B cell (primary cell): ENCODE results near the gene LSM12. TPM values are rescaled to one million over a fixed set of nuclear protein-coding genes. Genes with fewer than 3 reads are reported as not detected.

Experiments
- ATAC-seq: fragments of 200-7000 bp; cut with Tn5 transposase; one replicate; pipeline ENCODE4 v1.10.0; 2021; ENCODE audit warnings: low read depth, mild to moderate bottlenecking, moderate number of reproducible peaks, moderate library complexity
- CTCF ChIA-PET: fragments of 350-600 bp; sonication (Branson Sonifier 250); formaldehyde crosslinking; loops from one replicate; lab custom pipeline; 2021; ENCODE audit warnings: antibody characterized with exemption, inconsistent platforms; lab: Charles Lee
- POLR2A ChIA-PET: fragments of 350-600 bp; sonication (Branson Sonifier 250); formaldehyde crosslinking; loops from one replicate; lab custom pipeline; 2021; ENCODE audit warnings: antibody characterized with exemption; lab: Charles Lee
- DNase-seq: peaks from one replicate; pipeline ENCODE4 v3.0.0; 2013
- H2AFZ ChIP-seq: 2 replicates; pipeline ENCODE4 v1.6.1; 2012; ENCODE audit warnings: mild to moderate bottlenecking, low read depth, low read length; ENCODE audit not compliant: insufficient read depth, poor library complexity, severe bottlenecking
- H3K27ac ChIP-seq, 2 donors: 1 replicate in 1 of 2; 2 replicates in 1 of 2; pipeline ENCODE4 v1.5.1; 2012 to 2013; ENCODE audit warnings: low read length in 2 of 2, mild to moderate bottlenecking in 2 of 2, moderate library complexity in 1 of 2
- H3K27me3 ChIP-seq, 4 experiments: fragments of 200-600 bp in 1 of 4; sonication (generic) in 1 of 4; replicated peaks in 1 of 4; 1 replicate in 2 of 4; 2 replicates in 2 of 4; pipeline versions ENCODE4 v1.6.1 to v1.7.0; 2013 to 2016; ENCODE audit warnings: low read length in 3 of 4, mild to moderate bottlenecking in 2 of 4, mixed read lengths in 1 of 4, moderate library complexity in 1 of 4; ENCODE audit not compliant: insufficient read depth in 4 of 4, control insufficient read depth in 3 of 4; ENCODE audit errors: control extremely low read depth in 1 of 4
- H3K36me3 ChIP-seq, 2 experiments: replicated peaks in 1 of 2; 1 replicate in 1 of 2; 2 replicates in 1 of 2; pipeline versions ENCODE4 v1.6.1 to v1.7.1; 2013; ENCODE audit warnings: low read length in 1 of 2; ENCODE audit not compliant: insufficient read depth in 2 of 2, control insufficient read depth in 1 of 2; ENCODE audit errors: control extremely low read depth in 1 of 2, extremely low read depth in 1 of 2
- H3K4me1 ChIP-seq, 2 donors: fragments of 200-600 bp in 1 of 2; sonication (generic) in 1 of 2; 1 replicate in 1 of 2; 2 replicates in 1 of 2; pipeline versions ENCODE4 v1.5.1 to v1.6.1; 2013 to 2017; ENCODE audit warnings: low read length in 2 of 2; ENCODE audit not compliant: control insufficient read depth in 2 of 2, insufficient read depth in 2 of 2
- H3K4me2 ChIP-seq: replicated peaks from 2 replicates; pipeline ENCODE3; 2012; ENCODE audit warnings: mild to moderate bottlenecking, low read depth, low read length; ENCODE audit not compliant: poor library complexity, severe bottlenecking
- H3K4me3 ChIP-seq, 5 experiments: fragments of 200-600 bp in 1 of 5; sonication (generic) in 1 of 5; 1 replicate in 3 of 5; 2 replicates in 2 of 5; pipeline versions ENCODE4 v1.5.1 to v1.7.0; 2011 to 2016; ENCODE audit warnings: low read length in 4 of 5, mild to moderate bottlenecking in 4 of 5, low read depth in 2 of 5, control low read depth in 1 of 5, moderate library complexity in 1 of 5; ENCODE audit not compliant: insufficient read depth in 1 of 5; ENCODE audit errors: control extremely low read depth in 1 of 5, extremely low read depth in 1 of 5
- H3K79me2 ChIP-seq: fragments of 200-600 bp; sonication (generic); one replicate; pipeline ENCODE4 v1.6.0; 2016; ENCODE audit warnings: low read length; ENCODE audit not compliant: control insufficient read depth, insufficient read depth
- H3K9ac ChIP-seq: fragments of 200-600 bp; sonication (generic); 2 replicates; pipeline ENCODE4 v1.6.1; 2017; ENCODE audit warnings: mild to moderate bottlenecking, low read length, moderate library complexity
- H3K9me3 ChIP-seq, 3 donors: one replicate each; pipeline versions ENCODE4 v1.6.1 to v1.7.1; 2013; ENCODE audit warnings: low read length in 2 of 3; ENCODE audit not compliant: control insufficient read depth in 2 of 3, insufficient read depth in 1 of 3; ENCODE audit errors: control extremely low read depth in 1 of 3
- H4K20me1 ChIP-seq: 2 replicates; pipeline ENCODE4 v1.6.0; 2012; ENCODE audit warnings: mild to moderate bottlenecking, low read length; ENCODE audit not compliant: insufficient read depth, control insufficient read depth, poor library complexity, severe bottlenecking
- H3K27ac Mint-ChIP-seq: one replicate; pipeline ENCODE4 v1.8.0; 2021; ENCODE audit warnings: mixed read lengths
- H3K27me3 Mint-ChIP-seq: one replicate; pipeline ENCODE4 v1.8.0; 2021; ENCODE audit warnings: mixed read lengths
- H3K4me1 Mint-ChIP-seq: one replicate; pipeline ENCODE4 v1.8.0; 2021; ENCODE audit warnings: mixed read lengths
- H3K4me3 Mint-ChIP-seq: one replicate; pipeline ENCODE4 v1.8.0; 2021; ENCODE audit warnings: mixed read lengths
- H3K9me3 Mint-ChIP-seq: one replicate; pipeline ENCODE4 v1.8.0; 2022; ENCODE audit warnings: mixed read lengths; ENCODE audit not compliant: insufficient read depth
- CTCF ChIP-seq: fragments of 200-600 bp; IDR thresholded peaks from one replicate; pipeline ENCODE4 v1.8.0; 2022; ENCODE audit warnings: antibody characterized with exemption, mild to moderate bottlenecking
- EZH2 ChIP-seq: IDR thresholded peaks from 2 replicates; pipeline ENCODE4 v1.6.1; 2012; ENCODE audit warnings: borderline replicate concordance, low read depth, mild to moderate bottlenecking, moderate library complexity, low read length; ENCODE audit not compliant: insufficient read depth, poor library complexity, severe bottlenecking
- WGBS: methylation state at CpG from one replicate; pipeline ENCODE4 v1.1.5; 2013; ENCODE audit warnings: missing lambda C conversion rate; ENCODE audit not compliant: insufficient coverage; 5-methylcytosine and 5-hydroxymethylcytosine counted together
- intact Hi-C: fragments of 100-400 bp; cut with micrococcal nuclease; formaldehyde crosslinking; loops from one replicate; pipeline ENCODE4 v1.10.0; 2022
- polyA plus RNA-seq: library from polyadenylated mRNA; depleted of rRNA; stranded (reverse); fragments of >200 nt; gene quantifications from 2 replicates; pipeline ENCODE4 v1.2.3, GENCODE V29; 2012
- total RNA-seq, 2 donors: library from RNA; stranded (reverse); fragments of 120-200 nt in 1 of 2; gene quantifications; 1 replicate in 1 of 2; 2 replicates in 1 of 2; pipeline versions ENCODE4 v1.2.3 to v1.2.4, GENCODE V29; 2013 to 2022

The LSM12 gene
- total and polyA plus RNA-seq, 2 donors (not counting 1 experiment from before 2014, with no cell fraction given): 16.8 to 31.2 TPM

GRCh38 chr17:44024271-44024663, 42.2 kb downstream of the LSM12 start:
- H3K4me2 ChIP-seq: no peak overlapping the region
- H3K4me3 ChIP-seq: no peak overlapping the region
- ATAC-seq (no peak), DNase-seq (no peak)
- no peak overlapping the region for H3K4me3 Mint-ChIP-seq
- WGBS: 93% methylated on average over 5 of the region's 6 CpGs
- H3K36me3 ChIP-seq: no peaks in the 10 kb centered on the region
- no peaks in the 10 kb centered on the region for H3K9me3 ChIP-seq
- H3K79me2 ChIP-seq: no peaks in the 10 kb centered on the region
- no peaks in the 10 kb centered on the region for H3K9me3 Mint-ChIP-seq
- no peaks in the 10 kb centered on the region for H4K20me1 ChIP-seq
- no peaks in the 10 kb centered on the region for H3K27me3 Mint-ChIP-seq
- POLR2A ChIA-PET: interaction anchor here (0.7 kb wide), 1 partner anchor 46 kb away, joined by 5 read pairs; no protein-coding TSS in a partner anchor
- intact Hi-C loops: no loop called here
- no peak overlapping the region for H3K9ac ChIP-seq
- H2AFZ ChIP-seq: no peak overlapping the region
- H3K4me1 ChIP-seq: no peaks in the 10 kb centered on the region
- H3K27ac Mint-ChIP-seq: no peak overlapping the region
- TF ChIP-seq EZH2 (no peak), CTCF (no peak)
- CTCF ChIA-PET: interaction anchor here (2.7 kb wide), 1 partner anchor 17 kb away, joined by 9 read pairs; no protein-coding TSS in a partner anchor
- H3K27ac ChIP-seq: no peak overlapping the region
- no peaks in the 10 kb centered on the region for H3K27me3 ChIP-seq
- H3K4me1 Mint-ChIP-seq: no peaks in the 10 kb centered on the region

GRCh38 chr17:44023545-44024270, 42.8 kb downstream of the LSM12 start:
- H3K4me3 Mint-ChIP-seq: no peak overlapping the region
- H3K9ac ChIP-seq: no peak overlapping the region
- no peak overlapping the region for H3K27ac Mint-ChIP-seq
- H3K4me1 ChIP-seq: no peaks in the 10 kb centered on the region
- H3K36me3 ChIP-seq: no peaks in the 10 kb centered on the region
- TF ChIP-seq CTCF (no peak), EZH2 (no peak)
- no peaks in the 10 kb centered on the region for H3K79me2 ChIP-seq
- H3K27me3 ChIP-seq: no peaks in the 10 kb centered on the region
- intact Hi-C loops: no loop called here
- H2AFZ ChIP-seq: no peak overlapping the region
- no peak for DNase-seq
- no peaks in the 10 kb centered on the region for H4K20me1 ChIP-seq
- CTCF ChIA-PET: interaction anchor here (0.8 to 2.7 kb wide), 2 partner anchors 17 to 187 kb away, joined by 3 to 9 read pairs; no protein-coding TSS in a partner anchor
- no peaks in the 10 kb centered on the region for H3K9me3 Mint-ChIP-seq
- H3K4me3 ChIP-seq: no peak overlapping the region
- ATAC-seq: no peak
- no peak overlapping the region for H3K4me2 ChIP-seq
- 93% methylated on average over 20 of the region's 22 CpGs for WGBS
- H3K27me3 Mint-ChIP-seq: no peaks in the 10 kb centered on the region
- POLR2A ChIA-PET: interaction anchor here (0.7 kb wide), 1 partner anchor 46 kb away, joined by 5 read pairs; no protein-coding TSS in a partner anchor
- H3K4me1 Mint-ChIP-seq: no peaks in the 10 kb centered on the region
- H3K9me3 ChIP-seq: no peaks in the 10 kb centered on the region
- no peak overlapping the region for H3K27ac ChIP-seq
